K562 (cell line): Measurements from ENCODE around the gene SPTBN4. TPM values are rescaled to one million over a fixed set of nuclear protein-coding genes. Genes with fewer than 3 reads are reported as not detected.

ENCODE experiments used
- BCOR ChIP-seq: fragments of 450-650 bp; IDR thresholded peaks from 2 replicates; pipeline ENCODE4 v1.6.1; 2016
- CBX1 ChIP-seq: sonication (generic); IDR thresholded peaks from 2 replicates; pipeline ENCODE4 v1.6.1; 2016; ENCODE audit warnings: antibody characterized with exemption, low read depth, mild to moderate bottlenecking
- CHCHD3 ChIP-seq: fragments of 250-450 bp; sonication (Bioruptor Pico); IDR thresholded peaks from 2 replicates; pipeline ENCODE4 v2.1.2; 2022; ENCODE audit warnings: mild to moderate bottlenecking
- FOXJ3 ChIP-seq: sonication (generic); formaldehyde crosslinking; IDR thresholded peaks from 2 replicates; pipeline ENCODE4 v1.4.0; 2020; ENCODE audit warnings: mild to moderate bottlenecking, missing genetic modification reagents
- L3MBTL2 ChIP-seq: fragments of 450-650 bp; IDR thresholded peaks from 2 replicates; pipeline ENCODE4 v1.6.1; 2016; ENCODE audit warnings: mild to moderate bottlenecking, moderate library complexity
- NCOA6 ChIP-seq: fragments of 450-650 bp; IDR thresholded peaks from 2 replicates; pipeline ENCODE4 v1.6.1; 2017; ENCODE audit warnings: mild to moderate bottlenecking
- POLR2AphosphoS5 ChIP-seq: IDR thresholded peaks from 2 replicates; pipeline ENCODE4 v1.6.1; 2011; ENCODE audit warnings: mild to moderate bottlenecking, low read depth, low read length, moderate library complexity; ENCODE audit not compliant: control insufficient read depth, insufficient read depth
- TEAD4 ChIP-seq, 2 experiments: sonication (generic) in 1 of 2; formaldehyde crosslinking in 1 of 2; IDR thresholded peaks; 2 replicates each; pipeline versions ENCODE4 v1.6.1 to v1.8.0; 2012 to 2022; ENCODE audit warnings: borderline replicate concordance in 1 of 2, inconsistent platforms in 1 of 2, low read length in 1 of 2, mild to moderate bottlenecking in 1 of 2, missing genetic modification reagents in 1 of 2
- TOE1 ChIP-seq, 2 experiments: fragments of 450-650 bp in 1 of 2; sonication (generic) in 1 of 2; formaldehyde crosslinking in 1 of 2; IDR thresholded peaks; 2 replicates each; pipeline versions ENCODE4 v1.7.1 to v1.8.0; 2016 to 2022; ENCODE audit warnings: borderline replicate concordance in 2 of 2, mild to moderate bottlenecking in 2 of 2, antibody characterized with exemption in 1 of 2, inconsistent platforms in 1 of 2, low read depth in 1 of 2, missing genetic modification reagents in 1 of 2, moderate library complexity in 1 of 2
- U2AF2 ChIP-seq: fragments of 200-400 bp; formaldehyde crosslinking; optimal IDR thresholded peaks from 2 replicates; pipeline ENCODE3; 2017; ENCODE audit warnings: low read depth, mild to moderate bottlenecking, low read length
- polyA plus RNA-seq, 8 experiments: library from polyadenylated mRNA; depleted of rRNA in 4 of 8; stranded (reverse) in 5 of 8; unstranded in 3 of 8; fragments of >200 nt; fragmentation: Nextera tagmentation in 2 of 8; fragmentation: Illumina TruSeq in 1 of 8; extraction: Ambion mirVana in 2 of 8; extraction: Trizol in 1 of 8; gene quantifications; 2 replicates each; pipeline versions ENCODE4 v1.2.1 to v1.2.3, GENCODE V29; 2011 to 2014; ENCODE audit warnings: inconsistent platforms in 1 of 8, missing spikeins in 1 of 8
- total RNA-seq, 7 experiments: library from RNA; depleted of rRNA in 6 of 7; stranded (reverse); fragments of >200 nt in 6 of 7; fragmentation: Illumina TruSeq in 2 of 7; extraction: Trizol in 2 of 7; gene quantifications; 2 replicates each; pipeline versions ENCODE4 v1.2.1 to v1.2.3, GENCODE V29; 2011 to 2021; ENCODE audit warnings: low replicate concordance in 1 of 7
- TF ChIP-seq, protein P1 (sequence below), 2 experiments: IDR thresholded peaks; 2 replicates each; pipeline ENCODE4 v1.6.1; 2012; ENCODE audit warnings: improper control_type of control experiment in 2 of 2, low read depth in 2 of 2, low read length in 2 of 2, borderline replicate concordance in 1 of 2
- TF ChIP-seq, protein P2 (sequence below): fragments of 450-650 bp; IDR thresholded peaks from 2 replicates; pipeline ENCODE4 v1.6.1; 2016; ENCODE audit warnings: mild to moderate bottlenecking, moderate library complexity

The SPTBN4 gene
- total and polyA plus RNA-seq, 9 of the 15 experiments (the other 6 are each of a cell fraction or from before 2014, with no cell fraction given): 0.01 to 1.5 (median 0.86) TPM

DNA sequence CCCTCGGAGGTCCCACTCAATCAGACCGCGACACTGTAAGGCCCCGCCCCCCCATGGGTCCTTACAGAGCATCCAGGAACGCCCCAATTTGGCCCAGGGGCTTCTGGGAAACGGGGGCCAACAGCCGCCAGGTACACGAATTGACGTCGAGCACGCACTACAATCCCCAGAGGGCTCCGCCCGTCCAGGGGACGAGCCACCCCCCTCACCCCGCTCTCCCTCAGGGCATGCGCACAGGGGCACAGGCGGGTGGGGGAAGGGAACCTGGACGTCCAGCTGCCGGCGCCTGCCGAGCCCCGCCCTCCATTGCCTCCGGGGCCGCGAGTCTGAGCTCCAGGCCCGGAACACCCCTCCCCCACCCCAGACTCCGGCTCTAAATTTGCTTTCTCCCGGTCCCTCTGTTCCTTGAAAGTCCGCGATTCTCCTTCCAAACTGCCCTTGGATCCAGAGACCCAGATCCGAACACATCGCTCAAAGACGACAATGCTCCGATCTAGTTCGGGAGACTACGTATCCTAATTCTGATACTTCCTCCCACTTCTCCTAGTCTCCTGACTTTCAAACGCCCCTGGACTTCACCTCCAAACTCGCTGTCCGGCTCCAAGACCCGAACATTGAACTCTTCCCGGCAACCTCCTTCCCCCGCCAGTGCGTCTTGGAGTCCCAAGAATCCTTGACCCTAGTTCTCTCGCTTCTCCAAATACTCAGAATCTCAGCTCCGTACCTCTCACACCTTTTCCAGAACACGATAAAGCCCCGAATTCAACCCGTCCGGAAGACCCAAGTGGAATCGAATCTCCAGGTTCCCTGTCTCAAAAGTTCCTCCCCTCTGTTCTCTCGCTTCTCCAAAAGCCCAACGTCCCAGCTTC, 23.4 kb upstream of the SPTBN4 start (continued):
- TF ChIP-seq, protein P1, sequence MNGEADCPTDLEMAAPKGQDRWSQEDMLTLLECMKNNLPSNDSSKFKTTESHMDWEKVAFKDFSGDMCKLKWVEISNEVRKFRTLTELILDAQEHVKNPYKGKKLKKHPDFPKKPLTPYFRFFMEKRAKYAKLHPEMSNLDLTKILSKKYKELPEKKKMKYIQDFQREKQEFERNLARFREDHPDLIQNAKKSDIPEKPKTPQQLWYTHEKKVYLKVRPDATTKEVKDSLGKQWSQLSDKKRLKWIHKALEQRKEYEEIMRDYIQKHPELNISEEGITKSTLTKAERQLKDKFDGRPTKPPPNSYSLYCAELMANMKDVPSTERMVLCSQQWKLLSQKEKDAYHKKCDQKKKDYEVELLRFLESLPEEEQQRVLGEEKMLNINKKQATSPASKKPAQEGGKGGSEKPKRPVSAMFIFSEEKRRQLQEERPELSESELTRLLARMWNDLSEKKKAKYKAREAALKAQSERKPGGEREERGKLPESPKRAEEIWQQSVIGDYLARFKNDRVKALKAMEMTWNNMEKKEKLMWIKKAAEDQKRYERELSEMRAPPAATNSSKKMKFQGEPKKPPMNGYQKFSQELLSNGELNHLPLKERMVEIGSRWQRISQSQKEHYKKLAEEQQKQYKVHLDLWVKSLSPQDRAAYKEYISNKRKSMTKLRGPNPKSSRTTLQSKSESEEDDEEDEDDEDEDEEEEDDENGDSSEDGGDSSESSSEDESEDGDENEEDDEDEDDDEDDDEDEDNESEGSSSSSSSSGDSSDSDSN (IDR thresholded peaks at IDR 0.05; ENCODE audit: borderline replicate concordance in 1 of 2, low read depth in 2 of 2, low read length in 2 of 2): 0 out of 4 replicates have a peak, but pooled peaks of 1 of the 2 experiments have one; percentile 8
- no peak for TF ChIP-seq CHCHD3 (CRISPR knock-in tag)
- no peak for TF ChIP-seq FOXJ3 (CRISPR knock-in tag)
- peak; percentile 46 for TF ChIP-seq NCOA6
- TF ChIP-seq, protein P2, sequence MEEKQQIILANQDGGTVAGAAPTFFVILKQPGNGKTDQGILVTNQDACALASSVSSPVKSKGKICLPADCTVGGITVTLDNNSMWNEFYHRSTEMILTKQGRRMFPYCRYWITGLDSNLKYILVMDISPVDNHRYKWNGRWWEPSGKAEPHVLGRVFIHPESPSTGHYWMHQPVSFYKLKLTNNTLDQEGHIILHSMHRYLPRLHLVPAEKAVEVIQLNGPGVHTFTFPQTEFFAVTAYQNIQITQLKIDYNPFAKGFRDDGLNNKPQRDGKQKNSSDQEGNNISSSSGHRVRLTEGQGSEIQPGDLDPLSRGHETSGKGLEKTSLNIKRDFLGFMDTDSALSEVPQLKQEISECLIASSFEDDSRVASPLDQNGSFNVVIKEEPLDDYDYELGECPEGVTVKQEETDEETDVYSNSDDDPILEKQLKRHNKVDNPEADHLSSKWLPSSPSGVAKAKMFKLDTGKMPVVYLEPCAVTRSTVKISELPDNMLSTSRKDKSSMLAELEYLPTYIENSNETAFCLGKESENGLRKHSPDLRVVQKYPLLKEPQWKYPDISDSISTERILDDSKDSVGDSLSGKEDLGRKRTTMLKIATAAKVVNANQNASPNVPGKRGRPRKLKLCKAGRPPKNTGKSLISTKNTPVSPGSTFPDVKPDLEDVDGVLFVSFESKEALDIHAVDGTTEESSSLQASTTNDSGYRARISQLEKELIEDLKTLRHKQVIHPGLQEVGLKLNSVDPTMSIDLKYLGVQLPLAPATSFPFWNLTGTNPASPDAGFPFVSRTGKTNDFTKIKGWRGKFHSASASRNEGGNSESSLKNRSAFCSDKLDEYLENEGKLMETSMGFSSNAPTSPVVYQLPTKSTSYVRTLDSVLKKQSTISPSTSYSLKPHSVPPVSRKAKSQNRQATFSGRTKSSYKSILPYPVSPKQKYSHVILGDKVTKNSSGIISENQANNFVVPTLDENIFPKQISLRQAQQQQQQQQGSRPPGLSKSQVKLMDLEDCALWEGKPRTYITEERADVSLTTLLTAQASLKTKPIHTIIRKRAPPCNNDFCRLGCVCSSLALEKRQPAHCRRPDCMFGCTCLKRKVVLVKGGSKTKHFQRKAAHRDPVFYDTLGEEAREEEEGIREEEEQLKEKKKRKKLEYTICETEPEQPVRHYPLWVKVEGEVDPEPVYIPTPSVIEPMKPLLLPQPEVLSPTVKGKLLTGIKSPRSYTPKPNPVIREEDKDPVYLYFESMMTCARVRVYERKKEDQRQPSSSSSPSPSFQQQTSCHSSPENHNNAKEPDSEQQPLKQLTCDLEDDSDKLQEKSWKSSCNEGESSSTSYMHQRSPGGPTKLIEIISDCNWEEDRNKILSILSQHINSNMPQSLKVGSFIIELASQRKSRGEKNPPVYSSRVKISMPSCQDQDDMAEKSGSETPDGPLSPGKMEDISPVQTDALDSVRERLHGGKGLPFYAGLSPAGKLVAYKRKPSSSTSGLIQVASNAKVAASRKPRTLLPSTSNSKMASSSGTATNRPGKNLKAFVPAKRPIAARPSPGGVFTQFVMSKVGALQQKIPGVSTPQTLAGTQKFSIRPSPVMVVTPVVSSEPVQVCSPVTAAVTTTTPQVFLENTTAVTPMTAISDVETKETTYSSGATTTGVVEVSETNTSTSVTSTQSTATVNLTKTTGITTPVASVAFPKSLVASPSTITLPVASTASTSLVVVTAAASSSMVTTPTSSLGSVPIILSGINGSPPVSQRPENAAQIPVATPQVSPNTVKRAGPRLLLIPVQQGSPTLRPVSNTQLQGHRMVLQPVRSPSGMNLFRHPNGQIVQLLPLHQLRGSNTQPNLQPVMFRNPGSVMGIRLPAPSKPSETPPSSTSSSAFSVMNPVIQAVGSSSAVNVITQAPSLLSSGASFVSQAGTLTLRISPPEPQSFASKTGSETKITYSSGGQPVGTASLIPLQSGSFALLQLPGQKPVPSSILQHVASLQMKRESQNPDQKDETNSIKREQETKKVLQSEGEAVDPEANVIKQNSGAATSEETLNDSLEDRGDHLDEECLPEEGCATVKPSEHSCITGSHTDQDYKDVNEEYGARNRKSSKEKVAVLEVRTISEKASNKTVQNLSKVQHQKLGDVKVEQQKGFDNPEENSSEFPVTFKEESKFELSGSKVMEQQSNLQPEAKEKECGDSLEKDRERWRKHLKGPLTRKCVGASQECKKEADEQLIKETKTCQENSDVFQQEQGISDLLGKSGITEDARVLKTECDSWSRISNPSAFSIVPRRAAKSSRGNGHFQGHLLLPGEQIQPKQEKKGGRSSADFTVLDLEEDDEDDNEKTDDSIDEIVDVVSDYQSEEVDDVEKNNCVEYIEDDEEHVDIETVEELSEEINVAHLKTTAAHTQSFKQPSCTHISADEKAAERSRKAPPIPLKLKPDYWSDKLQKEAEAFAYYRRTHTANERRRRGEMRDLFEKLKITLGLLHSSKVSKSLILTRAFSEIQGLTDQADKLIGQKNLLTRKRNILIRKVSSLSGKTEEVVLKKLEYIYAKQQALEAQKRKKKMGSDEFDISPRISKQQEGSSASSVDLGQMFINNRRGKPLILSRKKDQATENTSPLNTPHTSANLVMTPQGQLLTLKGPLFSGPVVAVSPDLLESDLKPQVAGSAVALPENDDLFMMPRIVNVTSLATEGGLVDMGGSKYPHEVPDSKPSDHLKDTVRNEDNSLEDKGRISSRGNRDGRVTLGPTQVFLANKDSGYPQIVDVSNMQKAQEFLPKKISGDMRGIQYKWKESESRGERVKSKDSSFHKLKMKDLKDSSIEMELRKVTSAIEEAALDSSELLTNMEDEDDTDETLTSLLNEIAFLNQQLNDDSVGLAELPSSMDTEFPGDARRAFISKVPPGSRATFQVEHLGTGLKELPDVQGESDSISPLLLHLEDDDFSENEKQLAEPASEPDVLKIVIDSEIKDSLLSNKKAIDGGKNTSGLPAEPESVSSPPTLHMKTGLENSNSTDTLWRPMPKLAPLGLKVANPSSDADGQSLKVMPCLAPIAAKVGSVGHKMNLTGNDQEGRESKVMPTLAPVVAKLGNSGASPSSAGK: no peak
- TF ChIP-seq POLR2AphosphoS5: peak; percentile 69; the same call in 1 of the 2 replicates
- peak; percentile 61; the same call in 1 of the 2 replicates for TF ChIP-seq L3MBTL2
- TF ChIP-seq BCOR: 0 out of 2 replicates have a peak, but pooled peaks have one; percentile 31
- TF ChIP-seq TOE1 (IDR thresholded peaks at IDR 0.05; ENCODE audit: borderline replicate concordance): no peak; the same call in 1 of the 2 replicates
- no peak for TF ChIP-seq TOE1 (CRISPR knock-in tag; IDR thresholded peaks at IDR 0.05; ENCODE audit: borderline replicate concordance, low read depth)
- TF ChIP-seq U2AF2: no peak
- peak; percentile 71; the same call in 1 of the 2 replicates for TF ChIP-seq CBX1
- TF ChIP-seq TEAD4 (IDR thresholded peaks at IDR 0.05; ENCODE audit: low read length): peak; percentile 3; the same call in 1 of the 2 replicates
- TF ChIP-seq TEAD4 (CRISPR knock-in tag; IDR thresholded peaks at IDR 0.05; ENCODE audit: borderline replicate concordance): no peak
